Fibroblast of peridontal ligament (primary cell): ENCODE measurements around the gene LZTFL1.
"Not testable (repeated sequence)": the region's sequence is repeated elsewhere in the genome, so short reads cannot be mapped to it uniquely, and the experiment has no call there.

Source experiments
- DNase-seq: peaks from one replicate; pipeline ENCODE4 v3.0.0-alpha.2; 2010; ENCODE audit errors: extremely low read depth

Gene LZTFL1

DNA sequence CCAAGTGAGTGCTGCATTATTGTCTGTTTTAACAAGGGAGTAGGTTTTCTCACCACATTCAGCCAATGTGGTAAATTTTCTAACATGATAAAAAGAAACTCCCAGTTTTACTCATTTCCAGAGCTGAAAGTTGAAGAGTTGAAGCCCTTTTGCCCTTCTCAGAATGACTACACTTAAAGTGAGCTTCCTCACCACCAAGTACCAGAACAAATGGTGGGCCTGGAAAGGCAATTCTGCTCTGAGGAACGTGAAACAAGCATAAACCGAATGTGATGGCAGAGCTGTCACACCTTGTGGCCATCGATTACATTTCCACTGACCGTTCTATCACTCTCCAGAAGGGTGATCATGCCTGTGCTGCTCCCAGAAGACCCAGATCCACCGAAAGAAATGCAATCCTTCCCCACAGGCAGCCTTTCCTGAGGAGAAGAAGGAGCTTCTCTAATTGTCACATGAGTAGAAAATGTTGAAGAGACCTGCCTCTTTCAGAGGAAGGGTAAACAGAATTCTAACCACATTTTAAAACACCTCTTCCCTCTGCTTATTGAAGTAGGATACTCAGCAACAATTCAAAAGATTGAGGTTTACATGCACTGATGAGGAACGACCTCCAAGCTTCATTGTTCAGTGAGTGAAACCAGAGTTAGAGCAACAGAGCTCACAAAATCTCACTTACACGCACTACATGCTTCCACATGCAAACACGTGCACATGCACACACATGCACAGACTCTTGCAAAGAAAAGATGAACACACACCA lies 23.0 kb upstream of the LZTFL1 start:
- no peak for DNase-seq

DNA sequence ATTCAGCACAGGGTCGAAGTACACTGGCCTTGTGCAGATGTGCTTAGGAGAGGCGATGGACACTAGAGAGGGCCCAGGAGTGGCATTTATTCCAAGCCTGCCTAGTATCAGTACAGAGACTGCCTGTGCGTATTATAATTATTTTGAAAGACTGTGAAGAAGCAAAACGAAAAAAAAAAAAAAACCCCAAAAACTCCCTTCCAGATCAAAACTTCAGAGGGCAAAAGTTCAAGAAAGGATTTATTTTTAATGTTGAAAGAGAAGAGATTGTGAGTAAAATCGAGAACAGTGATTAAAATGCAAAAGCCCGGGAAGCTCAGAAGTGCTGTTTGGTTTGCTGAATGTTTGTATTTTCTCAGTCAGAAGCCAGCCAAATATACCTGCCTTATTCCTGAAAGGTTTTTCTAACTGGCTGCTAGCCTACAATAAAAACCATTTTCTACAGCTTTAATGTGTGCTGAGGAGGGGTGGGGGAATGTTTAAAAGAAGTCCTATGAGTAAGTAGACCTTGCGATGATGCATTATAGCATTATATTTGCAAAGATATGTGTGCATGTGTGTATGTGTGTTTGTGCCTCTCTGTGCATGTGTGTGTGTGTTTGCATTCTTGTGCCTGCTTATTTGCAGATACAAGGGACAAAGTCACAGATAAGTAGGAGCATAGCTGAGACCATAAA lies 19.3 kb upstream of the LZTFL1 start:
- no peak for DNase-seq

DNA sequence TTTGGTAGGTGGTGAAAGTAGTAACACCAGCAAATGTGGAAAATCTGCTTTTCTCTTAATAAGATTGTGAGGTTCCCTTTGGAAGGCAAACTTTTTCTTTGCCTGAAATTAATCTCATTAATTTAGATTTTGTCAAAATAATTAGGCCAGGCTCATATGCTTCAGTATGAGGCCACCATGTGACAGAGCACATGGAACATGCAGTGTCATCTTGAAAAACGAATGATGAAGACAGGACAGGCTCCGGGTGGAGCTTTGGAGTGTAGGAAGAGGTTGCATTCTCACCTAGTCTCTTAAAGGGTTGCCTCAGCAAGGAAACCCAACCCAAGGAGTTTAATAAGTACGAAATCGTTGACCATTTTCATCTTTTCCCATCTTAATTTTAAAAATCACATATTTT lies 18.6 kb upstream of the LZTFL1 start:
- no peak for DNase-seq

DNA sequence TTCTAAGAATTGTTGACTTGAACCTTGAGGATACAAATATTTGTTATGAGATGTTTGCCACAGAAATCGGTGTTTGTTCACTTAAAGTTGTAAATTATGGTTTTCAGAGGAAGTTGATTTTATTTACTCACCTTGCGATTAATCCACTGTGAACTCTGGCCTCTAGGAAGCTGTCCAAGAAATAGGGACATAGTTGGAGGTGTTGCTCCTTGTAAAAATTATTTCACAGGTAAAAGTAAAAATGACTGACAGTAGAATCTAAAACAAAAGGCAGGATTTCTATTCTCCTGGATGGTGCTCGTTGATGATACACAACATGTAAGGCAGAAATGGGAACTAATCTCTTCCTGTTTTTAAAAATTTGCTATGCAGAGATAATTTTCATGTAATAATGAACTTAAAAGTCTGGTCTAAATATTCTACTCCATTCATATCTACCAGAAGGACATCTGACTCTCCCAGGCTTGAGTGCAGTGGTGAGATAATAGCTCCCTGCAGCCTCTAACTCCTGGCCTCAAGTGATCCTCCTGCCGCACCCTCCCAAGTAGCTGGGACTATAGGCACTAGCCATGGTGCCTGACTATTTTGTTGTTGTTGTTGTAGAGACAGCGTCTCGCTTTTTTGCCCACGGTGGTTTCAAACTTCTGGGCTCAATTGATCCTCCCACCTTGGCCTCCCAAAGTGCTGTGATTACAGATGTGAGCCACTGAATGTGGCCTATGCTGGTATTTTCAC lies 17.1 kb upstream of the LZTFL1 start:
- DNase-seq = no peak

DNA sequence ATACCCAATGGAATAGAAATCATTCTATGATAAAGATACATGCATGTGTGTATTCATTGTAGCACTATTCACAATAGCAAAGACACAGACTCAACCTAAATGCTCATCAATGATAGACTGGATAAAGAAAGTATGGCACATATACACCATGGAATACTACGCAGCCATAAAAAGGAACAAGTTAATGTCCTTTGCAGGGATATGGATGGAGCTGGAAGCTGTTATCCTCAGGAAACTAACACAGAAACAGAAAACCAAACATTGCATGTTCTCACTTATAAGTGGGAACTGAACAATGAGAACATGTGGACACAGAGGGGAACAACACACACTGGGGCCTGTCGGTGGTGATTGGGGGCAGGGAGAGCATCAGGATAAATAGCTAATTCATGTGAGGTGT lies 15.1 kb upstream of the LZTFL1 start:
- DNase-seq = not testable (repeated sequence)

DNA sequence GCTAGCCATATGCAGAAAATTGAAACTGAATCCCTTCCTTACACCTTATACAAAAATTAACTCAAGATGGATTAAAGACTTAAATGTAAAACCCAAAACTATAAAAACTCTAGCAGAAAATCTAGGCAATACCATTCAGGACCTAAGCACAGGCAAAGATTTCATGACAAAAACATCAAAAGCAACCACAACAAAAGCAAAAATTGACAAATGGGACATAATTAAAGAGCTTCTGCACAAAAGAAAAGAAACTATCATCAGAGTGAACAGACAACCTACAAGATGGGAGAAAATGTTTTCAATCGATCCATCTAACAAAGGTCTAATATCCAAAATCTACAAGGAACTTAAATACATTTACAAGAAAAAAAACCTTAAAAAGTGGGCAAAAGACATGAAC lies 14.4 kb upstream of the LZTFL1 start:
- DNase-seq = not testable (repeated sequence)

DNA sequence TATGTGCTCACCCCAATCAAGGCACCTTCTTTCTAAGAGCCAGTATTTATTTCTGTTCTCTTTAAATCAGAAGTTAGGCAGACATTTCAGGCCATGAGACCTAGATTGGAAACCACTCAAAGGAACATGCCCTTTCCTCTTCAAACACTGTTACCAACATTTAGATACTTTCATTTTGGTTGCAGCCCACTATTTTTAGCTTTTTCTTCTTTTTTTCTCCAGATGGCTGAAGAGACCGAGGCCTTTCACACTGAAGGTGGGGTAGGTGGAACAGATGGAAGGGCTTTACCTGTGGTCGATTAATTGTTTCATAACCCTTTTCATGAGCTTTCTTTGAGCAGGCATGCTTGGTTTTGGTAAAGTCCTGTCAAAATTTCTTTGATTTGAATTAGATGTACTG lies 10.9 kb upstream of the LZTFL1 start:
- no peak for DNase-seq

DNA sequence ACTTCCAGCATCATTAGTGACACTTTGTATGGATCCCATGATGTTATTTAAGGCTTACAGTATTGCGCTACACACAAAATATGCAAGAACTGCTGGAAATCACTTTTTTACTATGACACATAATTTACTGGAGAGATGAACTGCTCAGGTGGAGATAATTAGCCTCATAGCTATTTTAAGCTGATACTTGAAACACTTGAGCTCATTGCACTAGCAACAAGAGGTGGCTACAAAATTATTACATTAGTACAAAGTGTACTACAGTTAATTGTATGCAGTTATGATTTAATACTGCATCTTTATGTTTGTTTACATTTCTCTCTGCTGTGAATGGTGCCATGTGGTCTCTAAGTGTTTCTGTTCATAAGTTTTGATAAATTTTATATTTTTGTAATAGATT lies 6.5 kb upstream of the LZTFL1 start:
- DNase-seq = no peak

DNA sequence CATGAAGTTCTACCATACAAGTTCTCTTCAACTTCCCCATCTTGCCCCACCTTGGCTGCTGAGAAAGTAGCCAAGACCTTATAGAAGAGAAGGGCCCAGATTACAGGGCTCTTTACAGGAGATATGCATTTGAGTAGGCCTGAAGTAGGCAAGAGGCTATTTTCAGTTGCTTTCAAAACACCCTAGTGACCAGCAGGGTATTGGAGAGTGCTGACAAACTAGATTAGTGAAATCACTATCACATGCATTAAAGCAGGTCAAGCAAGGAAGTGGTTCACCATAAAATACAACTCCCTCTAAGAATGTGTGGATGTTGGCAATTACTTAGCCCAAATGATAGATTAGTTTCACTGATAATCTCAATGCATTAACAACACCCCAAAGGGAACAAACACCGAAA lies 2.7 kb upstream of the LZTFL1 start:
- DNase-seq = no peak

DNA sequence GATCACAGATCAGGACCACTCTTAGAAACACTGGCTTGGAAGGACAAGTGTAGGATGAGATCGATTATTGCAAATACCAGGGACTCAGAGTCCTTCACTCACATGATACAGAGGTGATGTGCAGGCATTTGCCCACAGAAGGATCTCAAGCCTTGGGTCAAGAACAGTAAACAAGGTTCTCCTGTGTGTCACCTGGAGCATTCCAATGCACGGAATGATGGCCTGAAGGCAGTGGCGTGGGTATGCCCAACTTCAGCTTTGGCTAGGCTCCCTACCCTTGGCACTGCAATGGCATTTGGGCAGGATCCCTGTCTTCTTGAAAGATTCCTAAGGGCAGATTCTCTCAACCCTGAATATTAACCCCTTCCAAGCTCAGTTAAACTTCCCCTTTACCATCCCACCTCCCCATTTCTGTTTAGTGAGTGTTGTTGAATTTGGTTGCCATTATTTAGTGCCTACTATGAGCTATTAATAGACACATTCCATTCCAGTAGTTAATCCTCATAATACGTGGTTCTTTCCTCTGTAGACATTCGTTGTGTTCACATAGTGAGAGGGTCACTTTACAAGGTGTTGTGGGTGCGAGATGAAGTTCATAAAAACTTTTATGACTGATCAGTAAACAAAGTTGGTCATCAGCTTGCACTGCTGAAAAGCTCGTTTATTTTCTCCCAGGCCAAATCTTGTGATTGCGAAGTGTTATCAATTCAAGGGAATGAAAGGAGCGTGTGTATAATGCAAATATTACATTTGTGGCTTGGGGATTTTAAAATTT lies 1.1 kb upstream of the LZTFL1 start:
- DNase-seq = no peak

DNA sequence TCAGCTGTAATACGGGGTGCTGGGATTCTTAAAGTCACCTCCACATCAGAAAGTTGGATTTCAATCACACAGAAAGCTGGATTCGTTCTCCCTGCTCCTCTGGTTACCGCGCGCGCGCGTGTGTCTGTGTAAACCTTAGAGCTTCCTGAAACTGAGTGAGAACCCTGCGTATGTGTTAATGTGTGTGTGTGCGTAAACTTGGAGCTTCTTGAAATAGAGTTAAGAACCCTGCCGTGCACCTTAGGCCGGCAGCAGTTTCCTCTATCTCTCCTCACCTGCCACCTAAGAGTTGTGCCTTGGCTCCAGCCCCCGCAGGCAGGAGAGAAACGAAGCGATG lies 531 bp downstream of the LZTFL1 start:
- peak; percentile 25 for DNase-seq

DNA sequence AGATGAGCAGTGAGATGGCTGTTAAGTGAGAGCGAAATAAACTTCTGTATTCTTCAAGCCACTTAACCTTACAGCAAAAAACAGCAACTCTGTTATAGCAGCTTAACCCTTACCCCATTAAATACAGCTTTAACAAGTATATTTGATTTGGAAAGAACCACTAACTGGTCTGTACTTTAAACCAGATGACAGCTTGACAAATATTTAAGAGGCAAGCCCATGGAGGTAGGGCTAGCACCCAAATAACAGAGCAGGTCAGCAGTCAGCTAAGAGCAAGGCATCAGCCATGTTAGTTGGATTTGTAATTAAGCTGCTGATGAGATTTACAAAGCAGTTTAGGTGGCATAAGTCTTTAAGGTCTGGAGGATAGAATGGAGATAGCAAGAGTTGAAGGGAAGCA lies 3.5 kb downstream of the LZTFL1 start:
- DNase-seq = no peak

DNA sequence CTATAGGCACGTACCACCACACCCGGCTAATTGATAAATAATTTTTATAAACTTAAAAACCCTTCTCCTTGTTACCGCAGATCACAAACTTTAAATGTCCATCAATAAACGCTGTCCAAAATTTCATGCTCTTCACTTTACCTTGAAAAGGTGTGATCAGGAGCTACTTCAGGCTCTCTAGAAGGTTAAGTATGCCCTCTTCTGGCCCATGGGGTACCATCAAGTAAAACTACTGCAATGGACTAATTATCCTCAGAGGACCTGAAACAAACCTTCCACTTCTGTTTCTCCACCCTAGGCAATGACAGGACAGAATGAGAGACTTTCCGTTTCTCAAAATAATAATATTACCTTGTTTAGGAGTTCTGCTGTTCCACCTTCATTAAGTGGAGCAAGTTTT lies 9.2 kb downstream of the LZTFL1 start:
- DNase-seq = peak; percentile 21

DNA sequence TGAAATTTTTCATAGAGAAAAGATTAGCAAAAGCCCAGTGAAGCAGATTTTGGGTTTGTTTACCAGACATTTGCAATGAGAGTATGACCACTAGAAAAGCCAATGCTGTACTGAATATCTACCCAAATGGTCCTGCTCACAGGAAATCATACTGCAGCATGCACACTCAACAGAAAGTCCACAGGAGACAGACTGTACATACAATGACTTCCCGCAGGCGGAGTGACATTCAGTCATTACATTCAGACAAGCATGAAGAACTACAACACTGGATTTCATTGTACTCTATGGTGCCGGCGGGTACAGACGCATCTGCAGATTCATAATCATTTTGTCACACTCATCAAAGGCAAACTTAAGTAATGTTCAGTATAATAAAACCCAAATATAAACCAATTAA lies 11.8 kb downstream of the LZTFL1 start:
- no peak for DNase-seq

DNA sequence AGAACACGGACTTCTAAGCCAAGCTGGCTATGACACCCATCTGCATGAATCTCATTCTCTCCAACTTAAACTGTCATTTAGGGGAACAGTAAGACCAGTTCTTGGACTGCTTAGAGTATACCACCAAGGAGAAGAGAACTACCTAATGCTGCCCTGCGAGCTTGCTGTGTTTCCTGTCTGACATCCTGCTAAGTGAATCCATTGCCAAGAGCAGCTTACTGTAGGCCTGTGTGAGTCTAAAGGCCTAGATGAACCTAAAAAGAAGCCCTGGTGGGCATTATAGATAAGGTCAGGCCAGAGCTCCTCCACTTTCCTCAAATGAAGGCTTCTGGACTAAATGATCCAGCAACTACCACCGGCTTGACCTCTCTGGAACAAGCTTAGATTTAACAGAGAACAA lies 15.0 kb downstream of the LZTFL1 start:
- no peak for DNase-seq

DNA sequence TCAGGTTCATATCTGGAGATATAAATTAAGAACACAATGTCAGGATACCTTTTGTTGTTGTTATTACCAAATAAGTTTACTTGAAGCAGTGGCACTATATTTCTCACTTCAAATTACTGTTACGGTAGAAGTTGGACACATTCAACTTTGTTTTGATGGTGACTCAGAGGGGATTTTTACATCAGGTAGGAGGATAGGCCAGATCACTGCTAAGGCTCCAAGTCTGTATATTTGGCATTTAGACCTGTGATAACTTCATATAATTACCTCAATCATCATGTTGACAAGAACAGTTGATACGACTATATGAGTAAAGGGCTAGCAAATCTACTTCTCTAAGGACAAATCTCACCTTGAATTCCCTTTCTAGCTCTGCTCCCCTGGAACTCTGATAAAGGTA lies 15.6 kb downstream of the LZTFL1 start:
- DNase-seq = no peak

DNA sequence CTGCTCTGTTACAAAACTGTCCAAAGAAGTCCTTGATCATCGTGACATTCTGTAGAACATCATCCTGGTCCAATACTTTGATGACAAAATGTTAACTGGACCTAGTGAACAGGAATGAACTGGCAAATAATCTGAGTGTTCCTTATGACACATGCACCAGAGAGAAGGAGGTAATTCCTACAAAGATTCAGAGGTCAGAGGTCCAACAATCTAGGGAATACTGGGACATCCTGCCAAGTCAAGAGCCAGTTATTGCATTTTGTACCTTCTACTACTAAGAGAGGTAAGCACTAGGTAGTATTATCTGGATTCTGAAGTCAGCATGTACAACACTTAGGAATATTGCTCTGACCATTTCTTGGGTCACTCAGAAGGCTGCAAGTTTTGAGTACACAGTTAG lies 20.8 kb downstream of the LZTFL1 start:
- no peak for DNase-seq

DNA sequence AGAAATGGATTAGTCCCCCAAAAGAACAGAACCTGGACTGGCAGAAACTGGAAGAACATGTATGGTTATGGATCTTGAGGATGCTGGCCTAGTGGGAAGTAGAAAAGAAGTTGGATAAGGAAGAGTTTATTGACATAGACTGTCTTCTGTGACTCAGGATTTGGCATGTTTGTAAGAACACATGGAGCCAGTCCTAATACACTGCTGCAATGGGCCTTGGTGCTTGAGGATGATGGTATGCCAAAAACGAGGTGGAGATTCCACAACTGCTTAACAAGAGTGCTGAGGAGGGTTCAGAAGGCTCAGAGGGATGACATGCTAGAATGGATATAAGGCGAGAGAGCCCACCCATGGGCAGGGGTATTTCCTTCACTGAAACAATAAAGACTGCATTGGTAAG lies 22.4 kb downstream of the LZTFL1 start:
- DNase-seq = peak; percentile 70

DNA sequence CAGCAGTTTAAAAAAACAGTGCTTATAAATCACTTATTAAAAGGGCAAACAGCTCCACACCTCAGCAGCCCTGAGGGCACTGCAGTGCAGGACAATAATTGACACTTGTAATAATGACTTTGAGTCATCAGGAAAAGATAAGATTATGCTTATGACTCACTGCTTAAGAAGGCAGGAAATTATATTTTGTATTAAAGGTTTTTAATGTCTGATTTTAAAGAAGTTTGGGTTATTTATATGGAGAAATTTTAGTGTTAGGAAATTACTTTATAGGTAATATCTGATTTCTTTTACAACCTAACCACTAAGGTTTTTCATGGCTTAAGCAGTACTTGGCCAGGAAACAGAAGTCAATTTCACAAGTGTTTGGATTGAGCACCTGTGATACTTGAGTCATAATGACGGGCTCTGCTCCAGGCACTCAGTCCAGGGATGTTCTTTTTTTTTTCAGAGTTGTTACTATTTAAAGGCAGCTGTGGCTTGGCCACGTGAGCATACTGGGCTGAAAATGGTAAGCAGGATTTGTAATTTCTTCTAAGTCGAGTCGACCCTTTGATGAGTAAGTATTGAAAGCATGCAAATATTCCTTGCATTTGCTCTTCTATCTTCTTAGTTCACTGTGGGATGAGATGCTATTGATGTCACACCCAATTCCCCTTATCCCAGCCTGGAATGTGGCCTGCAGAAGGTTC lies 23.9 kb downstream of the LZTFL1 start:
- DNase-seq = peak; percentile 93

DNA sequence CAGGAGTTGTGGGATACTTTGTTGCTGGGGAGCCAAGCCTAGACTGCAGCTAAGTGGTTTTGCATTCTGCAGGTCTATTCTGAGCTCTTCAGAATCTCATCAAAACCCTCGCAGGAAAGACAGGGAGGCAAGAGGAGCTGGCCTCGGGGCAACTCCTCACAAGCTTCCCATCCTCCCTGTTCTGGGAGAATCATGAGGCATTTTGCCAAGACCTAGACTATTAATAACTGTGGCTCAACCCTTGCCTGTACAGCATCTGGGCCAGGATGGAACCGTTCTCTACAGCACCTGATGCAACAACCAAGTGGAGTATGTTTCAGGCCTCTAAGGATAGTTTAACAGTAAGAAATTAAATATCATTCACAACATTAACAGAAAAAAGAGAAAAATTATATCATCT lies 25.4 kb downstream of the LZTFL1 start:
- DNase-seq = no peak

DNA sequence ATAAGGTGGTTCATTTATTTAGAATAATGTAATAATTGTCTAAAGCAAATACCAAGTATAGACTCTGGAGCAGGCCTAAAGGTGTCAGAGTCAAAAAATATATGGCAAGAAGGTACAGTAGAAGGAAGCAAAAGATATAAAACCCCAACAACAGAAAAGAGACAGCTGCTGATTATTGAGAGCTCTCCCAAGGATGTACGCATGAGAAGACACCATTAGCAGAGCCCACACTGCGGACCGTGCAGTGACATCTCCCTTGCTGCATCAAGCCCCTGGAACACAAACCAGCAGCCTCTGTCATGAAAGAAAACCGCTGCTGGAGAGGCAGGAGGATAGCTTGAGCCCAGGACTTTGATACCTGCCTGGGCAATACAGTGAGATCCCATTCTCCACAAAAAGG lies 27.6 kb downstream of the LZTFL1 start:
- no peak for DNase-seq
